OCI-M2 (cell line): Measurements from ENCODE around the gene STXBP5.

Source experiments
- DNase-seq: peaks from one replicate; lab custom pipeline; 2025; ENCODE audit not compliant: unreplicated experiment; lab: John Stamatoyannopoulos, UW

The STXBP5 gene

GRCh38 chr6:147177286-147177685, 26.9 kb upstream of the STXBP5 start:
- no peak for DNase-seq

DNA sequence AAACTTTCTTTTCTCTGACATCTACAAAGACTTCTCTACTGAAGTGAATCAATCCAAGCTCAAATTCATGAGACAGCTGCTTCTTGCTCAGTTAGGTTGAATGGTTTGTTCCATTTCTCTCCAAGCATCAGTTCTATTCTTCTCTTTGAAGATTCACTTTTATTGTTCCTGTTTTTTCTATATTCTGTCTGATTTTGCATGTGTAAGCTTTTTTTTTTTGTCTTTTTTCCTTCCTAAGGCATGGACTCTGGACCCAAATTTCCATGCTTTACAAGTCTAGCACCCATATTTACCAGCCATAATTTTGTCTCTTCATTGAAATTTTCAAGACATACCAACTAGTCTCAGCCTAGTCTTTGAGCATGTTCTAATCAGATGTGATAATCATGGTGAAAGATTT, 25.9 kb upstream of the STXBP5 start:
- DNase-seq: no peak

- DNase-seq: no peak
These were observed 24.4 kb upstream of the STXBP5 start for GRCh38 chr6:147179809-147180208.

DNA sequence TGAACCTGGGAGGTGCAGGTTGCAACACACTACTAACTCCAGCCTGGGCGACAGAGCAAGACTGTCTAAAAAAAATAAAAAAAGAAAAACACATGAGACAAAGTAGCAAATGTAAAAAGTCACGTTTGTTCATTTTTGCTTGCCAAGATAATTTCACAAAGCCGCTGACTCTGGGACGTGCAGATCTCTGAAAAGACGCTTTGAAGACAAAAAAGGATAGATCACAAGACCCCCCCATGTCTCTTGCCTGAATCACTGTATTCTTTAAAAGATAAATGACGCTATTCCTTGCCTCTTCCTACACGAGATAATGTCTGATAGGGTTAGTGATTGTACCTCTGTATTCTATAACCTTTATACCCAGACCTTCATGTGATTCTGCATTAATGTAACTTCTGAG, 23.3 kb upstream of the STXBP5 start:
- no peak for DNase-seq

DNA sequence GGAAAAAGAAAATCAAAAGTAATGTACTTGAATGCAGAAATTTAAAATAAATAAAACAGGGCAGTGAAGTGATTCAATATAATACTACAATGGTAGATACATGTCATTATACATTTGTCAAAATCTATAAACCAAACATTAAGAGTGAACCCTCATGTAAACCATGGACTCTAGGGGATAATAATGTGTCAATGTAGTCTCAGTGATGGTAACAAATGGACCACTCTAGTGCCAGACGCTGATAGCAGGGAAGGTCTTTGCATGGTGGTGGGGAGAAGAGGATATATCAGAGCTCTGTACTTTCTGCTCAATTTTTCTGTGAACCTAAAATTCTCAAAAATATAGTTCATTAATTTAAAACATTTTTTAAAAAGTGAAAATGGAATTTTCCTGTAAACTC, 19.8 kb upstream of the STXBP5 start:
- no peak for DNase-seq

- DNase-seq: no peak
These were observed 19.0 kb upstream of the STXBP5 start for GRCh38 chr6:147185216-147185615.

DNA sequence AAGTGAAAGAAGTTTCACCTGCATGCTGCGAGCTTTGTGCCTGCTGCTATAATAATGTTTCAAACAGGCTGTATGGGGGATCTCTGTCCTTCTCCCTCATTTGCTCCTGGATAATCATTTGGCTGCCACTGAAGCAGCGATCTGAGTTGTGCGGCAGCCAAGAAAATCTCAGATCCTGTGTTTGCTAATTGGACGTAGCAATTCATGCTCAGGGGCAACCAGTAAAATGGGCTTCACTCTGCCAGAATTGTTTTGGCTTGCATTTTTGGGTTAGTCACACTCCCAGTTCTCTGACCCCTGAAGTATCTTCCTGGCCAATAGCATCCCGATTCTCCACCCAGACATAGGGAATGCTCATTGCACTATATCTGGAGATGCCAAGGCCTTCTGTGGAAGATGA, 13.7 kb upstream of the STXBP5 start:
- no peak for DNase-seq

- no peak for DNase-seq
These were observed 11.8 kb upstream of the STXBP5 start for GRCh38 chr6:147192278-147192911.

DNA sequence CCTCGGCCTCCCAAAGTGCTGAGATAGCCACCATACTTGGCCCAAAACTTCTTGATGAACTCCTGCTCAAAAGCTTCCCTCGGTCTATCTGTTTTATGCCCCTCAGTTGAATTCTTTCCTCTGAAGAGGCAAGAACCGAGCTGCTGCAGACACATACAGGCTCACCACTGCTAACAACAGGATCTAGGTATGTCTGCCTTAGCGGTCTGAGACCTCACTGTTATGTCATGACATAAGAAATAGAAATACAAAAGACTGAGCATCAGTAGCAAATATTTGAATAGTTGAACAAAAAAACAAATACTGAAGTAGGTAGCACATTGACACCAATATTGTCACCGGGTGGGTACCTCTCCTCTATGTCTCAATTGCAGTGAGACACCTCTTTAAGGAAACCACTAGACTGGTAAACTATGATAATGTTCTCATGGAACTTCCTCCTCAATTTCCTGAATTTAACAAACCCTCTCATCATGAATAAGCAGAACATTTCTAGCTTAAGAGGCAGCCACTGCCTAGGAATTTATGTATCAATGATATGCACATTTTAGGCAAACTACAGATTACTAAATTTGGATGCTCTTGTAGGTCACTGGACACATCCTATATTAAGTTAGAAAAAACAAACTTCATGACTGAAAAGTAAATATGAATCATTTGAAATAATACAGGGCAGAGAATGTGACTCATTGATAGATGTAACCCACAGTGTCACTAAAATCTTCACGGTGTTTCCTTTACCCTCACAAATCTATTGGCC, 9.4 kb upstream of the STXBP5 start:
- DNase-seq: peak; percentile 77

DNA sequence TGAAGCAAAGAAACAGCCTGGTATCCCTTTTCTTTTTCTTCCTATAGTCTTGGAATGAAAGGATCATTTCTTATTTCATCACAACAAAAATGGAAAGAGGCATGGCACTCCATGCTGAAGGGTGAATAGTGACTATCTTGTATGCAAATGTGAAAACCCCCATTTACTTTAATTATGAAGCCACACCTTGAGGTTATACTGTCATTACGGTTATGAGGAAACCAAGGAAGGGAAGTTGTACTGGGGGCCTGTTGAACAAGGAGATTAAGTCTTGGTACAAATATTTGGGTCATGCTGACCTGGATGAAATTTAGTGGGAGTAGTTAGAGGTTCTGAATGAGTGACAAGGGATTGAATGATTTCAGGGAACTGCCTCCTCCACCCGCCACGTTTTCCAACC, 8.7 kb upstream of the STXBP5 start:
- DNase-seq: no peak

- no peak for DNase-seq
These were observed 8.2 kb upstream of the STXBP5 start for GRCh38 chr6:147195987-147196386.

DNA sequence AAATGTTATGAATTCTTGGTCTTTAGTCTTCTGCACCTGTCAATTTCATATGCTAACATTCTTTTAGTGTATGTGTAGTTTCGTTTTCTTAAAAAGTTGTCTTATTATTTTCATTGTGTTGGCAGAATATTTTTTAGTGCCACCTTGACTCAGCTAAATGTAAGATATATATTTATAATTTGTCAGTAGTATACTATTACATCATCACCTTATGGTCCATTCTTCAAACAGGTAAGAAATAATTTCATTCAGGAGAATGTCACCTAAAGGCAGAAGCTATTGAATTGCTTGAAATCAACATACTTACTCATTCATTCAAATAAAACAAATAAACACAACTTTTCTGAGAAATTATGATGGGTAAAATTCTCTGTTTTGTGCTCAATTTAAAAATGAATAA, 3.5 kb upstream of the STXBP5 start:
- DNase-seq: no peak

DNA sequence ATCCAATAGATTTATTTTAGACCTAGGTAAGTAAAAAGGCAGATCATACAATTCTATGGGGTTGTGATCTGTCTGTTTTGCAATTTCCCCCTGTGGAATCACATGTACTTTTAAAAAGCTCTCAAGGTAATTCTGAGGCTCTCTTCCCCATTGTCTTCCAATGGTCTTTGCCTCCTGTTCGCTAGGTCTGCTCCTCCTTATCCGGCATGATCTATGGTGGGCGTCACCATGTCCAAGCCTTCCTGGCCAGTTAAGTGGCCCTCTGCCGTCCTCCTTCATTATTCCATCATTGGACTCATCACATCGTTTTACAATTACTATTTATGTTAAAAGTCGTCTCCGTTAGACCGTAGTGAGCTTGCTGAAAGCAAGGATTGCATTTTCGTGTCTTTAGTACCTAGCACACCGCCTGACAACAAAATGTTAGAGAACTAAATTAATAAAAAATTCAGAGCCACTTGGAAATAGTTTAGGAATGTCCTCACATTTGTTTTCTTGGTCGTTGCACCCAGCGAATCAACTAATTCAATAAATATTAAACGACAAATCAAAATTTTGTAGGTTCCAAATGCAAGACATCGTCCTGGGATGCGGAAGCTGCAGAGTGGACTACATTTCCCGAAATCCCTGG, 2.2 kb upstream of the STXBP5 start:
- no peak for DNase-seq

- DNase-seq: peak; percentile 92
These were observed 1.5 kb upstream of the STXBP5 start for GRCh38 chr6:147202516-147203310.

DNA sequence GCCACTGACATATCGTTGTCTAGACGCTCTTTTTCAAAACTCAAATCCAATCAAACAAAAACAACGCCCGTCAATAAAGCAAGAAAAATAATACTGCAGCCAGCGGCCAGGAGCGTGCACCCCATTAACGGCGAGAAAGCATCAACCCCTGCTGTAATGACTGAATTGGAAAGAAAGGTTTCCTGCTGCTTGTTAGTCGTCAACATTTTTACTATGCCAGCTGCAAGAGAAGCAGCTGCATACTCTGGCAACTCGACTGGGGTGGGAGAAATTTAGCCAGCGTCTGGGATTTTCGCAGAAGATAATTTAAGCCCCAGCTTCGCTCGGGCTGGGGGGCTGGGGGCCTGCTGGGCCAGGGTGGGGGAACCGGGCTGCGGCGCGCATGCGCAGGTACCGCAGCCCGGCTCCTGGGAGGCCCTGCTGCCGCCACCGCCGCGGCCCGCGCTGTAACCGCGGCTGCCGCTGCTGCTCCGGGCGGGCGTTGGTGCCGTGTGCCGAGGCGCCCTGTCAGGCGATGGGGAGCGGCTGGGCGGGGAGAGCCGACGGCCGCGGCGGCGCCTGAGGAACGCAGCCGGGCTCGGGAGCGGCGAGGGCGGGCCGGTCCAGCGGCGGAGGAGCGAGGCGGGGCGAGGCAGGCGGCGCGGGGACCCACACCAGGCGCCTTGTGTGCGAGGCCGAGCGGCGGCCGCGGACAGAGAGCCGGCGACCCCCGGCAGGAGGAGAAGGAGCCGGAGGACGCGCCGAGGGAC, 732 bp upstream of the STXBP5 start:
- DNase-seq: no peak

- no peak for DNase-seq
These were observed 660 bp downstream of the STXBP5 start for GRCh38 chr6:147204843-147205311.

DNA sequence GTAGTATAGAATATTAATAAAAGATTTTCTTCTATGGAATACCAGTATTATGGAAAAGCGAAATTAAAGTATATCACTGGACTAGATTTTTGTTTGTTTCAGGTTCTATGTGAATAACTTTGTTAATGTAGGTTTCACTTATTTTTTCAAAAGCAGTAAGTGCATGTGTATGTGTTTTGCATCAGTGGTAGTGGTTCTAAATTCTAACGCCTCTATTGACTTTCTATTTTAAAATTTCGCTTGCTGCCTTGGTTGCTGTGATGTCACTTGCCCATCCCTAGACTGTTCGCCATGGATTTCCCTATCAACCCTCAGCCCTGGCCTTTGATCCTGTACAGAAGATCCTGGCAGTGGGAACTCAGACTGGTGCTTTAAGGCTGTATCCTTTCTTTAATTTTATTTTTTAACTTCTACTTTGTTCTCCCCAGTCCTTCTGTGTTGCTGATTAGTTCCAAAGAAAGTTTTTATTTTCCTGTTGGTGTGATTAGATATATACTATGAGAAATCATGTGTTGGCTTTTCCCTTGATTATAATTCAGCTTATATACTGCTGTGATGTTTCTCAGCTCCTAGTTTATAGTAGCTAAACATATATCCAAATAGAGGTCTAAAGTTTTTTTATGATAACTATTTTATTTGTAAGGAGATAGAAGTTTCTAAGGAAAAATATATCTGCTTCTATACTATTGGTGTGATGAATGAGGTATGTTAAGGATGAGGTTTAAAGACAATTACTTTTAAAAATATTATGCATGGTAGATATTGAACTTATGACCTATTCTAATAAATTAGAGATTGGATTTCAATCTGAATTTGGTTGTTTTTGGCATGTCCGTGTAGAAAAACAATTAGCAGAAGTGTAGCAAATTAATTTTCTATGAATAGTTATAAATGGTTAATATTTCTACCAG, 1.7 kb downstream of the STXBP5 start:
- no peak for DNase-seq

GRCh38 chr6:147207351-147207750, 3.1 kb downstream of the STXBP5 start:
- no peak for DNase-seq

DNA sequence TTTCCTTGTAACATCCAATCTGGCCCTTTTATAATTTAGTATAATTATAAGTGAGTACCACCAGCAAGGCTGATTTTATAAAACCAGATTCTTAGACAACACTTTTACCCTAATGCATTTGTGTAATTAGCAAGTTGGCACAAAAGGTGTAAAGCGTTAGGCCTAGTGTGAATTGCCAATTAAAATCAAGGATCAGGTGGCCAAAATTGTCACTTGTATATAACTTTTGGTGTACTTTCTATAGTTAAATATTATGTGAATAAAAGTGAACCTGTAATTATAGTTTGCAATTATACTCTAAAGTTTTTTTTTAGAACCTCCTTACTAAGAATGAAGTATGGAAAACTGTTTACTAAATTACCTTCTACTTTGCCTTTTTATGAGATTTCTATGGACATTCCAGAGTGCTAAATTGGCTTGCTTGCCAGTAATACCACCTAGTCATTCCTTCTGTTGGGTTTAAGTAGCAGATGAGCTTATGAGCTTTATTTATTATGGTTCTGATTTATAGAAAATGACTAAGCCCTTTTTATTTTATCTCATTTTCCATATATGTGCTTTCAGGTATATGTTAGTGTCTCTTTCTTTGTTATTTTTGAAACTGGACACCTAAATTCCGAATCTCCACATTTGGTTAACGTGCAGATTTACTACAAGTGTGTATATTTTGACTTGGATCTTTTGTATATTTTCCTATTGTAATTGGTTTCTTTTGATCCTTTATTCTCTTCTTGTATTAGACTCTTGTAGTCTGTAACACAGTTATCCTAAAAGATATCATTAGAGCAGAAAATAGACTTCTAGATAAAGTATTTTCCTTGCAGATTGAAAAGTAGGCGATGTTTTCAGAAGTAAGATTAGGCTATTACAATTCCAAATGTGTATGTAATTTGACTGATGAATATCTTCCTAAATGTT, 3.9 kb downstream of the STXBP5 start:
- no peak for DNase-seq
